PFSK-1 (cell line): Measurements from ENCODE around the gene PSEN2.

Source experiments
- FOXP2 ChIP-seq: optimal IDR thresholded peaks from 2 replicates; pipeline ENCODE3; 2011; ENCODE audit warnings: borderline replicate concordance, control low read depth, inconsistent platforms; ENCODE audit not compliant: insufficient read depth; ENCODE audit errors: extremely low read length, extremely low read depth
- POLR2AphosphoS5 ChIP-seq: IDR thresholded peaks from 2 replicates; pipeline ENCODE4 v1.6.1; 2012; ENCODE audit warnings: low read depth, mild to moderate bottlenecking, control low read depth, low read length, moderate library complexity
- REST ChIP-seq, 2 experiments: IDR thresholded peaks; 2 replicates each; pipeline versions ENCODE4 v1.6.1 to v1.8.0; 2011 to 2012; ENCODE audit warnings: low read depth in 2 of 2, low read length in 2 of 2, control low read depth in 1 of 2, inconsistent platforms in 1 of 2, mild to moderate bottlenecking in 1 of 2, moderate library complexity in 1 of 2; ENCODE audit not compliant: insufficient read depth in 1 of 2
- SIN3A ChIP-seq: IDR thresholded peaks from 2 replicates; pipeline ENCODE4 v1.6.1; 2012; ENCODE audit warnings: mild to moderate bottlenecking, low read length, moderate library complexity, borderline replicate concordance; ENCODE audit not compliant: insufficient read depth
- TAF1 ChIP-seq: IDR thresholded peaks from 2 replicates; pipeline ENCODE4 v1.6.1; 2012; ENCODE audit warnings: low read length, control low read depth, borderline replicate concordance; ENCODE audit not compliant: insufficient read depth

- TF ChIP-seq FOXP2, result no peak
- TF ChIP-seq REST (IDR thresholded peaks at IDR 0.05; ENCODE audit: insufficient read depth in 1 of 2, low read depth in 2 of 2, low read length in 2 of 2), result no peak
- TF ChIP-seq POLR2AphosphoS5, result no peak
- TF ChIP-seq SIN3A, result no peak
- TF ChIP-seq TAF1, result no peak
Measured at GRCh38 chr1:226884116-226884625, 13.8 kb downstream of the PSEN2 start.
